Natural killer cell (primary cell): ENCODE data around the gene PTBP3. TPM values are rescaled to one million over a fixed set of nuclear protein-coding genes. Genes with fewer than 3 reads are reported as not detected.

Experiments
- ATAC-seq, 3 donors: fragments of 150-1000 bp in 2 of 3; fragments of 200-7000 bp in 1 of 3; cut with Tn5 transposase; 1 replicate in 1 of 3; 2 replicates in 2 of 3; pipeline ENCODE4 v1.10.0; 2021; ENCODE audit warnings: mild to moderate bottlenecking in 2 of 3, moderate library complexity in 2 of 3
- DNase-seq, 2 donors: peaks; one replicate each; pipeline versions ENCODE4 v3.0.0 to v3.0.0-alpha.2; 2013 to 2021; ENCODE audit warnings: mixed read lengths in 1 of 2
- H3K27ac ChIP-seq: one replicate; pipeline ENCODE4 v1.5.1; 2013; ENCODE audit warnings: mild to moderate bottlenecking, low read length
- H3K27me3 ChIP-seq: one replicate; pipeline ENCODE4 v1.6.1; 2013; ENCODE audit warnings: low read length; ENCODE audit not compliant: control insufficient read depth, insufficient read depth
- H3K36me3 ChIP-seq: one replicate; pipeline ENCODE4 v1.6.1; 2013; ENCODE audit warnings: low read length; ENCODE audit not compliant: control insufficient read depth, insufficient read depth
- H3K4me1 ChIP-seq: one replicate; pipeline ENCODE4 v1.6.1; 2013; ENCODE audit warnings: low read length; ENCODE audit not compliant: control insufficient read depth, insufficient read depth
- H3K4me3 ChIP-seq: one replicate; pipeline ENCODE4 v1.5.1; 2013; ENCODE audit warnings: low read length
- H3K9me3 ChIP-seq: one replicate; pipeline ENCODE4 v1.6.1; 2013; ENCODE audit warnings: low read length; ENCODE audit not compliant: control insufficient read depth, insufficient read depth
- H3K27ac Mint-ChIP-seq, 2 donors: one replicate each; pipeline ENCODE4 v1.8.0; 2022; ENCODE audit warnings: mild to moderate bottlenecking in 2 of 2, mixed read lengths in 2 of 2, moderate library complexity in 1 of 2
- H3K27me3 Mint-ChIP-seq, 2 donors: one replicate each; pipeline ENCODE4 v1.8.0; 2022; ENCODE audit warnings: low read depth in 2 of 2, mixed read lengths in 2 of 2
- H3K36me3 Mint-ChIP-seq: one replicate; pipeline ENCODE4 v1.8.0; 2022; ENCODE audit warnings: mixed read lengths
- H3K4me1 Mint-ChIP-seq, 2 donors: one replicate each; pipeline ENCODE4 v1.8.0; 2022; ENCODE audit warnings: mixed read lengths in 2 of 2
- H3K4me3 Mint-ChIP-seq: one replicate; pipeline ENCODE4 v1.8.0; 2022; ENCODE audit warnings: mild to moderate bottlenecking, moderate library complexity, mixed read lengths
- H3K9me3 Mint-ChIP-seq, 2 donors: one replicate each; pipeline ENCODE4 v1.8.0; 2022; ENCODE audit warnings: mixed read lengths in 2 of 2
- WGBS: methylation state at CpG from one replicate; pipeline ENCODE4 v1.1.7; 2013; ENCODE audit warnings: missing lambda C conversion rate; ENCODE audit not compliant: insufficient coverage; 5-methylcytosine and 5-hydroxymethylcytosine counted together
- intact Hi-C: fragments of 100-400 bp; cut with micrococcal nuclease; formaldehyde crosslinking; loops from one replicate; pipeline ENCODE4 v1.14.2; 2022
- total RNA-seq, 4 donors: library from RNA; stranded (reverse); fragments of 120-200 nt in 1 of 4; gene quantifications; one replicate each; pipeline versions ENCODE4 v1.2.3 to v1.2.4, GENCODE V29; 2013 to 2022
- TF ChIP-seq, protein P1 (sequence below): fragments of 200-600 bp; IDR thresholded peaks from one replicate; pipeline ENCODE4 v1.8.0; 2022; ENCODE audit warnings: antibody characterized with exemption

PTBP3 gene
- total RNA-seq, 3 donors from 2014 or later (not counting 1 experiment from before 2014, with no cell fraction given): 135 to 156 (median 140) TPM

DNA sequence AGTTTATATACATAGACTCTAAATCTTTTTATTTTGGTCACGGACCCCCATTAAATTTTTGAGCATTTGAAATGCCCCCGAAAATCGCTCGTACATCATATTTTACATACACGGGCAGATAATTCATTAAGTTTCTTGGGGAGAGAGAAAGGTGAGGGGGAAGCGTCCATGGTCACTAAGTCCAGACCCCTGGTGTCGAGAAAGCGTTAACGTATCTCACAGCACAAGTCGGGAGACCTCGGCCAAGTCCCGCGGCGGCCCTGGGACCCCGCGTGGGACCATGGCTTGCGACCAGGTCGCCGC is 794 bp downstream of the PTBP3 start:
- ATAC-seq (no peak), DNase-seq (no peak)
- Mint-ChIP-seq H3K27ac (peak overlapping the region; percentile 90 to 92), H3K9me3 (no peaks in the 10 kb centered on the region), H3K27me3 (no peaks in the 10 kb centered on the region), H3K4me1 (peaks cover 49% of the 10 kb centered on the region in 2 donors), H3K36me3 (no peaks in the 10 kb centered on the region), H3K4me3 (peak overlapping the region; percentile 96)
- Histone ChIP-seq H3K36me3 (no peaks in the 10 kb centered on the region), H3K9me3 (no peaks in the 10 kb centered on the region), H3K4me1 (peaks cover 7% of the 10 kb centered on the region), H3K4me3 (peak overlapping the region; percentile 95), H3K27me3 (no peaks in the 10 kb centered on the region), H3K27ac (peak overlapping the region; percentile 97)
- intact Hi-C loops: loop anchor here (2.0 to 5.0 kb wide), 6 partner anchors 16 to 435 kb away; partner anchors contain the start of genes INIP, KIAA1958, SNX30 and UGCG
- 0% methylated on average over 15 of the region's 19 CpGs for WGBS
- TF ChIP-seq, protein P1, sequence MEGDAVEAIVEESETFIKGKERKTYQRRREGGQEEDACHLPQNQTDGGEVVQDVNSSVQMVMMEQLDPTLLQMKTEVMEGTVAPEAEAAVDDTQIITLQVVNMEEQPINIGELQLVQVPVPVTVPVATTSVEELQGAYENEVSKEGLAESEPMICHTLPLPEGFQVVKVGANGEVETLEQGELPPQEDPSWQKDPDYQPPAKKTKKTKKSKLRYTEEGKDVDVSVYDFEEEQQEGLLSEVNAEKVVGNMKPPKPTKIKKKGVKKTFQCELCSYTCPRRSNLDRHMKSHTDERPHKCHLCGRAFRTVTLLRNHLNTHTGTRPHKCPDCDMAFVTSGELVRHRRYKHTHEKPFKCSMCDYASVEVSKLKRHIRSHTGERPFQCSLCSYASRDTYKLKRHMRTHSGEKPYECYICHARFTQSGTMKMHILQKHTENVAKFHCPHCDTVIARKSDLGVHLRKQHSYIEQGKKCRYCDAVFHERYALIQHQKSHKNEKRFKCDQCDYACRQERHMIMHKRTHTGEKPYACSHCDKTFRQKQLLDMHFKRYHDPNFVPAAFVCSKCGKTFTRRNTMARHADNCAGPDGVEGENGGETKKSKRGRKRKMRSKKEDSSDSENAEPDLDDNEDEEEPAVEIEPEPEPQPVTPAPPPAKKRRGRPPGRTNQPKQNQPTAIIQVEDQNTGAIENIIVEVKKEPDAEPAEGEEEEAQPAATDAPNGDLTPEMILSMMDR: no peak

DNA sequence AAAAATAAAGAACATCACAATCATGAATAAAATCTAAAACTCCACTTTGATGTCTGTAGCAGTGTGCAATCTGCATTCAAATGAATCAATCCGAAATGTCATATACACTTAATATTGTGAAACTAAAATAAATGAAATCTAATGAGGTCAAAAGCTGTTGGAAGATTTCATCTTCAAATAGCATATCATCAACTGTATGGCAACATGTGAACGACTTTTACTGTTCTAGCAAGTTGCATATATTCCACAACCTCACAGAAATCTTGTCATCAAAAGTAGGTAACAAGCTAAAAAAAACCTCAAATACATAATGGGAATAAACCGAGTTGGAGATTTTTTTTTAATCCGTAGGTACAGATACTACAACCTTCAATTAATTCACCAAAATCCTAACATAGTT is 1.2 kb downstream of the PTBP3 start:
- ATAC-seq (no peak), DNase-seq (peak in 1 of 2 donors; percentile 33)
- Mint-ChIP-seq H3K4me3 (peak overlapping the region; percentile 96), H3K9me3 (no peaks in the 10 kb centered on the region), H3K4me1 (peaks cover 50 to 52% of the 10 kb centered on the region in 2 donors), H3K36me3 (no peaks in the 10 kb centered on the region), H3K27me3 (no peaks in the 10 kb centered on the region), H3K27ac (peak overlapping the region; percentile 90 to 92)
- Histone ChIP-seq H3K9me3 (no peaks in the 10 kb centered on the region), H3K4me1 (peaks cover 9% of the 10 kb centered on the region), H3K27me3 (no peaks in the 10 kb centered on the region), H3K36me3 (no peaks in the 10 kb centered on the region), H3K27ac (peak overlapping the region; percentile 97), H3K4me3 (peak overlapping the region; percentile 95)
- TF ChIP-seq, protein P1: no peak
- intact Hi-C loops: loop anchor here (2.0 to 5.0 kb wide), 6 partner anchors 15 to 435 kb away; partner anchors contain the start of genes INIP, KIAA1958, SNX30 and UGCG
- 0% methylated on average over 3 of the region's 4 CpGs for WGBS

DNA sequence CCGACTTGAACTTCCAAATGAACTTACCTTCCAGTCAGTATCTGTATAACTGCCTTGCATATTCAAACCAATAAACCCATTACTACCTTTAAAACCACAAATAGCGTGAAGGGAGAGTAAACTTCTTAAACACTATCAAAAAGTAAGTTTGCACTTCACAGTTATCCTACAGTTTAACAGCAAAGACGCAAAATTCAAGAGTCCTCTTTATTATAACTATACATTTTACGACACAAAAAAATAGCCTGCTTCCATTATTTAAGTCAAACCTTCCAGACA is 1.8 kb downstream of the PTBP3 start:
- peak in 1 of 2 donors; percentile 30 for DNase-seq

More for the DNA sequence above, 1.8 kb downstream of the PTBP3 start:
- H3K9me3 ChIP-seq: no peaks in the 10 kb centered on the region
- TF ChIP-seq, protein P1: no peak
- no peak overlapping the region for H3K27ac ChIP-seq
- Mint-ChIP-seq H3K4me1 (peaks cover 51 to 53% of the 10 kb centered on the region in 2 donors), H3K9me3 (no peaks in the 10 kb centered on the region), H3K27me3 (no peaks in the 10 kb centered on the region), H3K4me3 (peak overlapping the region; percentile 96), H3K36me3 (no peaks in the 10 kb centered on the region), H3K27ac (peak overlapping the region; percentile 90 to 92)
- peak overlapping the region; percentile 95 for H3K4me3 ChIP-seq
- H3K27me3 ChIP-seq: no peaks in the 10 kb centered on the region
- intact Hi-C loops: loop anchor here (5.0 kb wide), 3 partner anchors 386 to 434 kb away; partner anchors contain the start of genes INIP, SNX30 and UGCG
- no peak for ATAC-seq
- peaks cover 14% of the 10 kb centered on the region for H3K4me1 ChIP-seq
- WGBS: 33% methylated on average over 4 of the region's 4 CpGs
- no peaks in the 10 kb centered on the region for H3K36me3 ChIP-seq
